Left lobe of liver (tissue), 2 donors: ENCODE data around the gene SWT1. TPM values are rescaled to one million over a fixed set of nuclear protein-coding genes. Genes with fewer than 3 reads are reported as not detected.
"Not testable (repeated sequence)": the region's sequence is repeated elsewhere in the genome, so short reads cannot be mapped to it uniquely, and the experiment has no call there.

Experiments used
- ATAC-seq: fragments of 200-7000 bp; cut with Tn5 transposase; one replicate; pipeline ENCODE4 v1.9.1; 2020; ENCODE audit warnings: mild to moderate bottlenecking, moderate library complexity
- DNase-seq: peaks from one replicate; pipeline ENCODE4 v3.0.0-alpha.2; 2020; ENCODE audit warnings: low spot score
- total RNA-seq: library from RNA; stranded (reverse); gene quantifications from one replicate; pipeline ENCODE4 v1.2.1, GENCODE V29; 2021
- donor health status: DM: no; HTN: no; CAD: no; lungs with moderate emphysema.
- donor health status: DM: no; HTN: yes; CAD: no.

Gene SWT1
- total RNA-seq, 1 donor from 2014 or later = 3.2 TPM

DNA sequence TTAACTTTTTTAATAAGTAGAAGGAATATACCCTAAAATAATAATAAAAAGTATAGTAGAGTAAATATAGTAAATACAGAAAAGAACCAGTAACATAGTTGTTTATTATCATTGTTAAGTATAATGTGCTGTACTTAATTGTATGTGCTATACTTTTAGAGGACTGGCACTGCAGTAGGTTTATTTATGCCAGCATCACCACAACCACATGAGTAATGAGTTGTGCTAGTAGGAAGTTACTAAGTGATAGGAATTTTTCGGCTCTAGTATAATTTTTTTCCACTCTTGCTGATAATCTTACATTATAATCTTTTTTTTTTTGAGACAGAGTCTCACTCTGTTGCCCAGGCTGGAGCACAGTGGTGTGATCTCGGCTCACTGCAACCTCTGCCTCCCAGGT, 88.5 kb downstream of the SWT1 start:
- DNase-seq (no peak), ATAC-seq (no peak)

DNA sequence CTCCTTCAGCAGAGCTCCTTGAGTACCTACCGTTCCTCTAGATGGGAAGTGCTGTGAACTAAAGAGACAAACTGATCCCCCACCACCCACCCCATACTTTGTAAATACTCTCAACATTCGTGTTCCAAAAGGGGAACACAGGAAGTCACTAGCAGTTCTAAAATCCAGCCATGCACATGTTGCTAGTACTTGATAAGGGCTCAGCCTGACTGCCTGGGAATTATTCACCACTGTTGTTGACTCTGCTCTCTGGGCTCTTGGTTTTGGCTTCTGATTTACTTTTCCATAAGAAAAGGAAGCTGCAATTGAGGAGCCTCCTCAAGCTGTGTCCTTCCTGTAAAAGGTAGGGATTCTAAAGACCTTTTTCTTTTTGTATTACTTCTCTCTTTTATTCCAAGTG, 92.6 kb downstream of the SWT1 start:
- ATAC-seq = no peak
- no peak for DNase-seq

DNA sequence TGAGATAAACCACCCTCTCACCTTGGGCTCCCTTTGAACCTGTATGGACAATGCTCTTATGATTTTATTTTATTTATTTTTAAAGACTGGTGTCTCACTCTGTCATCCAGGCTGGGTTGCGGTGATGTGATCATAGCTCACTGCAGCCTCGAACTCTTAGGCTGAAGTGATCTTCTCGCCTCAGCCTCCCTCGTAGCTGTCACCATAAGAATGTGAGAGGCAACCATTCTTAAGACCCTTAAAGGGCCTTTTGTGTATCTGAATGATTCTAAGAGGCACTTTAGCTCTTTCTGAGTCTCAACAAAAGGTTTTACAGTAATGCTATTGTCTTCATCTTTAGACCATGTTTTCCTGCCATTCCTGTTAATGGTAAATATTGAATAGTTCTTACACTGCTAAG, 93.1 kb downstream of the SWT1 start:
- DNase-seq (no peak), ATAC-seq (no peak)

DNA sequence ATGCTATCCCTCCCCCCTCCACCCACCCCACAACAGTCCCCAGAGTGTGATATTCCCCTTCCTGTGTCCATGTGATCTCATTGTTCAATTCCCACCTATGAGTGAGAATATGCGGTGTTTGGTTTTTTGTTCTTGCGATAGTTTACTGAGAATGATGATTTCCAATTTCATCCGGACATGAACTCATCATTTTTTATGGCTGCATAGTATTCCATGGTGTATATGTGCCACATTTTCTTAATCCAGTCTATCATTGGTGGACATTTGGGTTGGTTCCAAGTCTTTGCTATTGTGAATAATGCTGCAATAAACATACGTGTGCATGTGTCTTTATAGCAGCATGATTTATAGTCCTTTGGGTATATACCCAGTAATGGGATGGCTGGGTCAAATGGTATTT, 95.0 kb downstream of the SWT1 start:
- not testable (repeated sequence) for ATAC-seq, DNase-seq

DNA sequence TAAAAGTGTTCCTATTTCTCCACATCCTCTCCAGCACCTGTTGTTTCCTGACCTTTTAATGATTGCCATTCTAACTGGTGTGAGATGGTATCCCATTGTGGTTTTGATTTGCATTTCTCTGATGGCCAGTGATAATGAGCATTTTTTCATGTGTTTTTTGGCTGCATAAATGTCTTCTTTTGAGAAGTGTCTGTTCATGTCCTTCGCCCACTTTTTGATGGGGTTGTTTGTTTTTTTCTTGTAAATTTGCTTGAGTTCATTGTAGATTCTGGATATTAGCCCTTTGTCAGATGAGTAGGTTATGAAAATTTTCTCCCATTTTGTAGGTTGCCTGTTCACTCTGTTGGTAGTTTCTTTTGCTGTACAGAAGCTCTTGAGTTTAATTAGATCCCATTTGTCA, 95.4 kb downstream of the SWT1 start:
- DNase-seq, ATAC-seq: not testable (repeated sequence)

DNA sequence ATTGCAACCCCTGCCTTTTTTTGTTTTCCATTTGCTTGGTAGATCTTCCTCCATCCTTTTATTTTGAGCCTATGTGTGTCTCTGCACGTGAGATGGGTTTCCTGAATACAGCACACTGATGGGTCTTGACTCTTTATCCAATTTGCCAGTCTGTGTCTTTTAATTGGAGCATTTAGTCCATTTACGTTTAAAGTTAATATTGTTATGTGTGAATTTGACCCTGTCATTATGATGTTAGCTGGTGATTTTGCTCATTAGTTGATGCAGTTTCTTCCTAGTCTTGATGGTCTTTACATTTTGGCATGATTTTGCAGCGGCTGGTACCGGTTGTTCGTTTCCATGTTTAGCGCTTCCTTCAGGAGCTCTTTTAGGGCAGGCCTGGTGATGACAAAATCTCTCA, 98.6 kb downstream of the SWT1 start:
- not testable (repeated sequence) for DNase-seq

DNA sequence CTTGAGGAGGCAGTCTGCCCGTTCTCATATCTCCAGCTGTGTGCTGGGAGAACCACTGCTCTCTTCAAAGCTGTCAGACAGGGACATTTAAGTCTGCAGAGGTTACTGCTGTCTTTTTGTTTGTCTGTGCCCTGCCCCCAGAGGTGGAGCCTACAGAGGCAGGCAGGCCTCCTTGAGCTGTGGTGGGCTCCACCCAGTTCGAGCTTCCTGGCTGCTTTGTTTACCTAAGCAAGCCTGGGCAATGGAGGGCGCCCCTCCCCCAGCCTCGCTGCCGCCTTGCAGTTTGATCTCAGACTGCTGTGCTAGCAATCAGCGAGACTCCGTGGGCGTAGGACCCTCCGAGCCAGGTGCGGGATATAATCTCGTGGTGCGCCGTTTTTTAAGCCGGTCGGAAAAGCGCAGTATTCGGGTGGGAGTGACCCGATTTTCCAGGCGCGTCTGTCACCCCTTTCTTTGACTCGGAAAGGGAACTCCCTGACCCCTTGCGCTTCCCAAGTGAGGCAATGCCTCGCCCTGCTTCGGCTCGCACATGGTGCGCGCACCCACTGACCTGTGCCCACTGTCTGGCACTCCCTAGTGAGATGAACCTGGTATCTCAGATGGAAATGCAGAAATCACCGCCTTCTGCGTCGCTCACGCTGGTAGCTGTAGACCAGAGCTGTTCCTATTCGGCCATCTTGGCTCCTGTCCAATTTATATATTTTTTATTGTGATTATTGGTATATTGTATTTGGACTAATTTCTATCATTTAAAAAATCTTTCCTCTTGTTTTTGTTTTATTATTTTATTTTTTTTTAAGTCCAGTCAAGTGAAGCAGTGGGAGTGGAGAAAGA, 100.4 kb downstream of the SWT1 start:
- DNase-seq, ATAC-seq: not testable (repeated sequence)

More for the DNA sequence above, 98.6 kb downstream of the SWT1 start:
- not testable (repeated sequence) for ATAC-seq

DNA sequence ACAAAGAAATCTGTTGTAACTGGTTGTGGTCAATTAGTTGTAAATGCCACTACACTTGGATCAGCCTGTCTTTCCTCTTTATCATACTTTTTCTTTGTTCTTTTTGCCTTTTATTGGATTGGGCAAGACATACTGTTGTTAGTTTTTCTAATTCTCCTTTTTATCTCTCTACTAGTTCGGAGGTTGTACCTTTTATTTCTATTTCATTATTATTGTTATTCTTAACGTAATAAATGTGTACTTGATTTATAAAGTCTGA, 100.9 kb downstream of the SWT1 start:
- ATAC-seq (no peak), DNase-seq (no peak)

DNA sequence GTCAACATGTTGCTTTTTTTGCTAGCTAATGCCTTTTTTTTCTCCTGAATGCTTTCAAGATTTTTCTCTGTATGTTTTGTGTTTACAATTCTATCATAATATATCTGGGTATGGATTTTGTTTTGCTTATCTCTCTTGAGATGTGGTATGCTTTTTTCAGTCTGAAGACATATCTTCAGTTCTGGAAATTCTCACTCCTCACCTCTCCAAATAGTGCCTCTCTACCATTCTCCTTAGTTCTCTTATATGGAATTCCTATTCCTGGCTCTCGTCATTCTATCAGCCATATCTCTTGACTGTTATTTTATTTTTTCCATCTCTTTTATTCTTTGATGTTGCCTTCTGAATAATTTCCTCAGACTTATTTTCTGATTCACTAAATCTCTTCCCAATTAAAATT, 101.7 kb downstream of the SWT1 start:
- no peak for ATAC-seq

DNA sequence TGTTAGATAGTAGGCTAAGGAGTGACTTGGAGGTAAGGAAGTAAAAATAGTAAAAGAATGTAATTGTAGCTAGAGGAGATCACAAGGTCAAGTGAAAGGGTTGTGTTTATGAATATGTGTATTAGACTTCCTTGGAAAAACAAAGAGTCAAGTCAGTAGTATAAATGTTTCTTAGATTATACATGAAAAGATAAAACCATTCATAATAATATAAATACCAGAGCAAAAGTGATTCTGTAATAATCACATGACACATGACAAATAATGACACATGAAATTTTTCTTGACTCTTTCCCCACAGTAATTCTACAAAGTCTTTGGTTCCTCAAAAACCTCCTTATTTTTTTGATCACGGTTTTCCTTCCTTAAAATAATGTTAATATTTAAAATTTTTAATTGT, 103.6 kb downstream of the SWT1 start:
- no peak for ATAC-seq
- DNase-seq = no peak

More for the DNA sequence above, 101.7 kb downstream of the SWT1 start:
- no peak for DNase-seq

DNA sequence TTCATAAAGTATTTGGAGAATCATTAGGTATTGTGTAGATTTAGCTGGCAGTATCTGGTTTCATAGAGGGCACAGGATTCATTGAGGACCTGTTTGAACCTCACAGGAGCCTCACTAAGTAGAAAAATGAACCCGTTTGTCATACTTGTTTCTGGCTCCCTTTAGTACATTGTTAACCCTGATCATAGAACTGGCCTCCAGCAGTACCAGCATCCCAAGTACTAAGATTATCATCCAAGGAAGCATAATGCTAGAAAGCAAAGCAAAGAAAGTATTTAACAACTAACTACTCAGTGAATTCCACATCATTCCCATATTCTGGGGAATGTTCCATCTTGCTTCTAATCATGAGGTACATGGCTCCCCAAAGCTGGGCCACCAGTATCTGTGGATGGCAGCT, 105.2 kb downstream of the SWT1 start:
- DNase-seq (no peak), ATAC-seq (no peak)

DNA sequence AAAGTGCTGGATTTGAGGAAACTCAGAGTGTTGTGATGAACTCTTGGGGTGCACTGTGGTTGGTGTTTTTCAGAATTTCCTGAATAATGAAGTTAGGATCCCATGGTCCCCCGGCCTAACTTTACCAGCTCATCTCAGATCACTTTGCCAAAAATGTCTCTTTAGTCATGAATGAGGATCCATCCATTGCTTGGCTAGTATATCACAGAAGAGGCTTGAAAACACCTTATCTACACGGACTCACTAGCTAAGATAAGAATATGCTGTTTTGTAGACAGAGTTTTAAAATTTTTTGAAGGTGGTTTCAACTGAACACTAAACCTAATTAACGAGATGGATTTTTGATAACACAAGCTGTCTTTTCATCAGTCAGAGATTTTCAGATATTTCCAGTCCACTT, 106.3 kb downstream of the SWT1 start:
- DNase-seq = no peak
- ATAC-seq = no peak

DNA sequence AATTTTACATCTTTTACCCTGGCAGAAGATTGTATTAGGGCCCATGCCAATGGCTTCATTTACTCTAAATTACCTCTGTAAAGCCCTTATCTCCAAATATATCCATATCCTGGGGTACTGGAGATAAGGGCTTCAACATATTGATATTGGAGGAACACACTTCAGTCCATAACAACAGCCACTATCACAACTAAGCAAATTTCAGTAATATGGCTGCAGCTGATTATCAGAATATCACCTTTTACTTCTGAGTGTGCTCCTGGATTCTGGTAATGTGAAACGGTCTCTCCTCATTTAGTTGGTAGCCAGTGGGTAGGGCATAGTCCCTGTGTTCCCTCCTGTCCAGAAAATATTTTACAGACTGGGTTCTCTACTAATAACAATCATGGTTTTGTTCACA, 106.8 kb downstream of the SWT1 start:
- no peak for DNase-seq
- no peak for ATAC-seq

DNA sequence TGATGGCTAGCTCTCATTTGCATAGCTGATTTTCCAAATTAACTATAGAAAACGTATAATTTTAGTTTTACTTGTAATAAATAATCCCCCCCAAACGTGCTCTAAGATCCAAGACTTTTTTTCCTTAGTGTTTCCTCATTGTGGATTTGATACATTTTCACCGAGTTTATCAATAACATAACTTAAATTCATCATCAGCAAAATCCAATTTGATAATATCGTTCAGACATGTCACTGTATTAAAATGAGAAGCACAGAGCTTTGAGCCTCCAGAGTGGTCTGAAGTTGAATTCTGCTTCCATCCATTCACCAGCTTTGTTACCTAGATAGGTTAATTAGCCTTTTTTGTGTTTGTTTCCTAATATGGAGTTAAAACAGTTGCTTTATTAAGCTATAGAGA, 108.3 kb downstream of the SWT1 start:
- ATAC-seq = no peak

DNA sequence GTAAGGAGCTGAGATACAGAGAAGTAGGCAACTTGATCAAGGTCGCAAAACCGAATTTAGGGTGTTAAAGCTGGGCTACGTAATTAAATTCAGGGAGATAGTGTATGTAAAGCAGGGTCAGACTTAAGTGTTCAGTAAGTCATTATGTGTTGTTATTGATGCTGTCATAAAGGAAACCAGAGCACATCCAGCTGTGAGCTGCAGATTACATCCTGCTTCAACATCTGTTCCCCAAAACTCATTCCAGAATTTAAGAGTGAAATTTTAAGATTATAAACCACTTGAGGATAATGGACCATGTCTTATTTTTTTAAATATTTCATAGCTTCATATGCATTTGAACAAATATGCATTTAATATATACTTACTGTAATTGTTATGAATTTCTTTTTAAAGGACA, 110.3 kb downstream of the SWT1 start:
- ATAC-seq = no peak
- no peak for DNase-seq

More for the DNA sequence above, 108.3 kb downstream of the SWT1 start:
- no peak for DNase-seq

DNA sequence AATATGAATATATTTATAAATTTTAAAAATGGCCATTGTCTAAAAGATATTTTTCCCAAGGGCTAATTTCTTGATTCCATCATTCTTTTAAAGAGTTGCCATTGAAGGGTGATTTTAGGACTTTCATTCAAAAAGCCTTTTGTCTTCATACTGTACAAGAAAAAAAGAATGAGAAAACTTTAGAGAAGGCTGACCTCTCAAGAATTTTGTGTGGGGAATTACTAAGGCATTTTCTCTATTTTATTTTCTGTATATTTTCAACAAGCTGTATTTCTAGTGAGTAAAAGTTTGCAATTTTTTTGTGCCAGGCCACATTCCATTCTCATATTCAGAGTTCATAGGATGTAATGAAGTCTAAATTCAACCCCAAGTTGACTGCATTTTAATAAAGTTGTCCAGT, 110.7 kb downstream of the SWT1 start:
- no peak for ATAC-seq

DNA sequence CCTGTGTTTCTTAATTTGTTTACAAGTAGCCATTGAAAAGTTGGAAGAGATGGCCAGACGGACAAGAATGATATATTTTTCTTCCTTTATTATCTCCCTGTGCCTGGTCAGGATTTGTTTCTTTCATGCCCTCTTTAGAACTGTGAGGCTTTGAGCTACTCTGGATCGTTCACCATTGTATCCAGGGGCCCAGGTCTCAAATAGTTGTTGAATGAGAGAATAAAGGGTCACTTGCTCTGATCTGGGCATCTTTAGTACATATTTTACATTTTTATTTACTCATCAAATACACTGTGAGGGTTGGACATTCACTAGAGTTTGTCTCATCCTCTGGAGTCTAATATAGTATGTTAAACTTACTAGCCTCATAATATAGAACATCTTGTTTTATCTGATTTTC, 111.4 kb downstream of the SWT1 start:
- no peak for ATAC-seq
- DNase-seq = no peak

More for the DNA sequence above, 110.7 kb downstream of the SWT1 start:
- no peak for DNase-seq

DNA sequence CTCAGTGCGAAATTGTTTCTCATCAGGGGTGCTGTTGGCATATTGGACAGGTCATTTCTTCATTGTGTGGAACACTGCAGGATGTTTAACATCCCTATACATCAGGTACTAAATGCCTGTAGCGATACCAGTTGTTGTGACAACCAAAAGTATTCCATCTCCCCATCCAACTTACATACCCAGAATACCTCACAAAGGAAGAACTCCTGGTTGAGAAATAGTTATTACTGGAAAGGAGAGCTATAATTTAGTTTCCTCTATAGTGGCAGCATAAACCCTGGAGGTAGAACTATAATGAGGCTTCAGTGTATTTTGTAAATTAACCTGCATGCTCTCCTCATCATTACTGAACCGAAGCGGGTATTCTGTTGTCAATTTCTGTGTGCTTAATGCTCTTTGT, 115.0 kb downstream of the SWT1 start:
- no peak for ATAC-seq

DNA sequence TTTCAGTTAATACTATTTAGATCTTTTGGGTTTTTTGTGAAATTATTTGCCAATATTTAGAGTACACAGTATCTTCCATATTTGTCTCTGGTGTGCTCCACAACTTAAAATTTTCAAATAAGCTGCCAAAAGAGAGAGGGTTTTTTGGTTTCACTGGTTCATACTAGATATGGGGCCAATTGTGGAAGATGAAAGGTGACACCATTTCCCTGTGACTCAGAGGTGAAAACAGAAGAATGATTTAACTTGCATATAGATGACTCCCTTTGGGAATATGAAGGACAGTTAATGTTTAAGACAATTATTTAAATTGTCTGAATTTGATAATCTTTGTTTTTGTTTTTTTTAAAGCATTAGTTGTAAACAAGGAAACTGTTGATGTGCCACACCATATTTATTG, 122.6 kb downstream of the SWT1 start:
- DNase-seq (no peak), ATAC-seq (no peak)

More for the DNA sequence above, 115.0 kb downstream of the SWT1 start:
- DNase-seq = no peak

DNA sequence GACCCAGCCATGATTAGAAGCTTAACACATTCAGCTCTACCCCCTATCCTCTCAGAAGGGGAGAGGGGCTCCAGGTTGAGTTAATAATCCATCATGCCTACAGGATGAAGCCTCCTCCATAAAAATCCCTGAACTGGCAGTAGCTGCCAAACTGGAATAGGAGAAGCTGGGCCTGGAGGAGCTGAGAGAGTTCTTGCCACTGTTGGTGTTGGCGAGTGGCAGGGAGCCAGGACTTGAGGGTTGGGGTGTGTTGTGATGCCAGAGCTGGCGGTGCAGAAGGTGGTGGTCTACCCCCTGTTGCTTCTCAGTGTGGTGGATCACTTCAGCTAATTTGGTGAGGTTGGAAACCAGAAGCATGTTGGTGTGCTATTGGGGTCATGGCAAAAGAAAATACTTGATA, 123.6 kb downstream of the SWT1 start:
- no peak for DNase-seq
- ATAC-seq = no peak

DNA sequence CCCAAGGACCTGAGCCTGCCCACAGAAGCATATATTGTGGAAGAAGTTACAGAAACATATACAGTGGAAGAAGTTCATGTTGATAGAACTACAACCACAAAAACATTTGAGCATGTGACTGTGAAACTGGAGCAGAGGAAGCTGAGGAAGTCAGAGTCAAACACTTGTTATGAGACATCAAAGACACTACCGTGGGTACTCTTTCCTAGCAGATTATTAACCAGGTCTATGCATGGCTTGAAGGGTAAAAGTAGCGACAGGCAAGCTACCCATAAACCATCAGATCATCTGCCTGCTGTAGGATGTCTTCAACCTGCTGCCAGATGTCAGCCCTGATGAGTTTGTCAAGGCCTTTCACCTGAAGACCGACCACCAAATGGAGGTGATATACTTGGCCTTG, 124.3 kb downstream of the SWT1 start:
- ATAC-seq (no peak), DNase-seq (no peak)

DNA sequence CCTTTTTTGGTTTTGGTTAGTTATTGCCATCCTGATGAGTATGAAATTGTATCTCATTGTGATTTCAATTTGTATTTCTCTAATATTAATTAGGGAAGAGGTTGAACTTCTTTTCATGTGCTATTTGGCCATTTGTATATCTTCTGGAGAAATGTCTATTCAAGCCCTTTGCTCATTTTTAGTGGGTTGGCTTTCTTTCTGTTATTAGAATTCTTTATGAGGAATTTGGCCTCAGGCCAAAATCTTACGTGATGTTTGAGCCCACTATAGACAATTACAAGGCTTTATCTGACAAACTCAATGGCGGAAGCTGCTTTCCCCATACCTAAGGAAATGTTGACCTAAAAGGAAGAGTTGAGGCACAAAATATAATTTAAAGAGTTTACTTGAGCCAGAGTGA, 127.1 kb downstream of the SWT1 start:
- no peak for ATAC-seq
- DNase-seq = no peak
